ENCODE results near the gene SPTSSB. TPM values are rescaled to one million over a fixed set of nuclear protein-coding genes. Genes with fewer than 3 reads are reported as not detected.
A peak's percentile ranks its signal among the peaks of the same experiment; 100 is the strongest.

SPTSSB gene
- total and polyA plus RNA-seq, 2 experiments from 2014 or later = not detected

DNA sequence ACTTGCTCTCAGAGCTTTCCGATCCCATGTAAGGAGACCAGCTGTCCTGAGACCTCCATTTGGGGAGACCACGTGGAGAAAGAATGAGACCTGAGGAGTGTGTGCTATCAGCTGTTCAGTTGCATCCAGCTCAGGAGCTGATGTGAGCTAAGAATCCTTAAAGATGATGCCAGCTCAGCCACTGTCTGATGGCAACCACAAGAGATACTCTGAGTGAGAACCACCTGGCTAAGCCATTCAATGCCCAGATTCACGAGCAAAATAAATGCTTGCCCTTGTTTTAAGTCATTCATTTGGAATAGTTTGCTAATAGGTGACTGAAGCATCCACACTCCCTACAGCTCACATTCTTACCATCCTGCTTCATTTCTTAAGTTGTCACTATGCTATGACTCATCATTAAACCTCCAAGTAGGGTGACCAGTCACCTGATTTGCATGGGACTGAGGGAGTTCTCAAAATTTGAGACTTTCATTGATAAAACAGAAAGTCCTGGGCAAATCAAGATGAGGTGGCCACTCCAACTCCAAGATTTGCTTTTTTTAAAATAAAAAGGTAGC is 56.4 kb downstream of the SPTSSB start:
- Histone ChIP-seq H3K36me3 (ENCODE audit: low read depth) (no peaks in the 10 kb centered on the region), H3F3A (ENCODE audit: insufficient read depth) (no peaks in the 10 kb centered on the region), H3K27ac (no peak overlapping the region), H3K4me3 (no peak overlapping the region), H3K9me2 (ENCODE audit: insufficient read depth) (no peaks in the 10 kb centered on the region), H2AFZ (no peak overlapping the region), H3K9ac (no peak overlapping the region), H4K20me1 (ENCODE audit: insufficient read depth) (no peaks in the 10 kb centered on the region), H3K79me2 (ENCODE audit: insufficient read depth) (no peaks in the 10 kb centered on the region), H3K27me3 (replicated peaks; ENCODE audit: insufficient read depth) (no peaks in the 10 kb centered on the region; the same call in 1 of the 2 replicates), H3K4me1 (ENCODE audit: insufficient read depth) (no peaks in the 10 kb centered on the region), H3K9me3 (ENCODE audit: low read depth) (no peaks in the 10 kb centered on the region), H3K4me2 (ENCODE audit: unreplicated experiment) (no peak overlapping the region)
- in situ Hi-C loops (cut with MboI) = no loop called here
- 55 to 70% methylated on average over 3 of the region's 3 CpGs for WGBS, 2 experiments (ENCODE audit: low coverage in 1 of 2, low lambda C conversion rate in 2 of 2, missing lambda C conversion rate in 2 of 2)
- TF ChIP-seq EZH2 (IDR thresholded peaks at IDR 0.05; ENCODE audit: insufficient read depth, poor library complexity, severe bottlenecking) (no peak), EZH2phosphoT487 (IDR thresholded peaks at IDR 0.05; ENCODE audit: insufficient read depth, low read depth) (no peak)
- peak; percentile 6 for DNase-seq

- H3K27me3 ChIP-seq (replicated peaks; ENCODE audit: insufficient read depth) = no peaks in the 10 kb centered on the region; the same call in 1 of the 2 replicates
- DNase-seq = no peak
- no peak overlapping the region for H3K27ac ChIP-seq
- in situ Hi-C loops (cut with MboI) = no loop called here
- no peaks in the 10 kb centered on the region for H3F3A ChIP-seq (ENCODE audit: insufficient read depth)
- H3K9ac ChIP-seq = no peak overlapping the region
- H3K4me2 ChIP-seq (ENCODE audit: unreplicated experiment) = no peak overlapping the region
- no peaks in the 10 kb centered on the region for H3K9me2 ChIP-seq (ENCODE audit: insufficient read depth)
- TF ChIP-seq EZH2phosphoT487 (IDR thresholded peaks at IDR 0.05; ENCODE audit: insufficient read depth, low read depth) = no peak
- TF ChIP-seq EZH2 (IDR thresholded peaks at IDR 0.05; ENCODE audit: insufficient read depth, poor library complexity, severe bottlenecking) = no peak
- no peaks in the 10 kb centered on the region for H3K4me1 ChIP-seq (ENCODE audit: insufficient read depth)
- H3K79me2 ChIP-seq (ENCODE audit: insufficient read depth) = no peaks in the 10 kb centered on the region
- no peaks in the 10 kb centered on the region for H4K20me1 ChIP-seq (ENCODE audit: insufficient read depth)
- no peaks in the 10 kb centered on the region for H3K9me3 ChIP-seq (ENCODE audit: low read depth)
- H3K4me3 ChIP-seq = no peak overlapping the region
- 54 to 57% methylated on average over 5 of the region's 5 CpGs for WGBS, 2 experiments (ENCODE audit: low coverage in 1 of 2, low lambda C conversion rate in 2 of 2, missing lambda C conversion rate in 2 of 2)
- H2AFZ ChIP-seq = no peak overlapping the region
- no peaks in the 10 kb centered on the region for H3K36me3 ChIP-seq (ENCODE audit: low read depth)
Observed at GRCh38 chr3:161310649-161311423, 60.5 kb downstream of the SPTSSB start.

DNA sequence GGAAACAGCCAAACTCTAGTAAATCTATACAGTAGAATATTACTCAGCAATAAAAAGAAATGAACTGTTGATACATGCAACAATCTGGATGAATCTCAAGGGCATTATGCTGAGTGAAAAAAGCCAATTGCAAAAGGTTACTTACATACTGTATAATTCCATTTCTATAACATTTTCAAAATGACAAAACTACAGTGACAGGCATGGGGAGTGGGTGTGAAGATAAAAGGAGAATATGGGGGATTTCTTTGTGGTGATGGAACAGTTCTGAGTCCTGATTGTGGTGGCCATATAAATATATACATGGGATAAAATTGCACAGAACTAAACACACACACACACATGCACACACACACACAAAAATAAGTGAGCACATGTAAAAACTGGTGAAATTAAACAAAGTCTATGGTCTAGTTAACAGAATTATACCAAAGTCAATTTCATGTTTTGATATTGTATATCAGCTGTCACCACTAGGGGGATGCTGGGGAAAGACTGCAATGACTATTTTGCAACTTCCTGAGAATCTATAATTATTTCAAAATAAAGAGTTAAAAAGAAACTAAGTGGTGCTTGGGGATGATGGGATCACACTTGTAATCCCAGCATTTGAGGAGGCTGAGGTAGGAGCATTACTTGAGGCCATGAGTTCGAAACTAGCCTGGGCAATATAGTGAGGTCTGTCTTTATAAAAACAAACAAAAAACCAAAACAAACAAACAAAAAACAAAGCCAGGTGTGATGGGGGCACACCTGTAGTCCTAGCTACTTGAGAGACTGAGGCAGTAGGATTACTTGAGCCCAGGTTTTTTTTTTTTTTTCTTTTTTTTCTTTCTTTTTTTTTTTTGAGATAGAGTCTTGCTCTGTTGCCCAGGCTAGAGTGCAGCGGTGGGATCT is 66.0 kb downstream of the SPTSSB start:
- in situ Hi-C loops (cut with MboI) = no loop called here
- H4K20me1 ChIP-seq (ENCODE audit: insufficient read depth) = no peaks in the 10 kb centered on the region

DNA sequence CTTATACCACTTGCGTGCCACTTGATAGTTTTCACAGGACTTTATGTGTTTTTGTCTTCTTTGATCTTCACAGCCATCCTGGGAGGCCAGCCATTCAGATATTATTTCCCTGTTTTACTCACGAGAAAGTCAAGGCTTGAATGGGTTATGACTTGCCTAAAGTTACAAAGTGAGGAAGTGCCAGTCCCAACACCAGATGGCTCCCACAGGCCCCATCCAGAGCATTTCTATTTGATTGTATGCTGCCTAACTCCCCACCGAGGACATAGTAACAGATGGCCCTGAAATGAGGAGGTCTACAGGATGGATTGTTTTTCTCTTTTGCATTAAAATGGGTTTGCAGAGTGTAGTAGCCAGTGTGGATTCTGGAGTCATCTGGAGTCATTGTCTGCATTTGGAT is 74.5 kb downstream of the SPTSSB start:
- H3K27ac ChIP-seq = no peak overlapping the region
- no peak for DNase-seq
- no peaks in the 10 kb centered on the region for H3K79me2 ChIP-seq (ENCODE audit: insufficient read depth)
- no peaks in the 10 kb centered on the region for H3K36me3 ChIP-seq (ENCODE audit: low read depth)
- H3K4me1 ChIP-seq (ENCODE audit: insufficient read depth) = no peaks in the 10 kb centered on the region
- no peak overlapping the region for H2AFZ ChIP-seq
- H3K27me3 ChIP-seq (replicated peaks; ENCODE audit: insufficient read depth) = no peaks in the 10 kb centered on the region
- 68 to 81% methylated on average over 3 of the region's 3 CpGs for WGBS, 2 experiments (ENCODE audit: low coverage in 1 of 2, low lambda C conversion rate in 2 of 2, missing lambda C conversion rate in 2 of 2)
- H3F3A ChIP-seq (ENCODE audit: insufficient read depth) = no peaks in the 10 kb centered on the region
- H3K4me3 ChIP-seq = no peak overlapping the region
- no peaks in the 10 kb centered on the region for H3K9me3 ChIP-seq (ENCODE audit: low read depth)
- in situ Hi-C loops (cut with MboI) = no loop called here
- no peaks in the 10 kb centered on the region for H3K9me2 ChIP-seq (ENCODE audit: insufficient read depth)
- no peaks in the 10 kb centered on the region for H4K20me1 ChIP-seq (ENCODE audit: insufficient read depth)
- no peak overlapping the region for H3K9ac ChIP-seq
- no peak overlapping the region for H3K4me2 ChIP-seq (ENCODE audit: unreplicated experiment)
- no peak for TF ChIP-seq EZH2phosphoT487 (IDR thresholded peaks at IDR 0.05; ENCODE audit: insufficient read depth, low read depth)
- TF ChIP-seq EZH2 (IDR thresholded peaks at IDR 0.05; ENCODE audit: insufficient read depth, poor library complexity, severe bottlenecking) = no peak

More for the DNA sequence above, 66.0 kb downstream of the SPTSSB start:
- no peaks in the 10 kb centered on the region for H3K27me3 ChIP-seq (replicated peaks; ENCODE audit: insufficient read depth)
- no peak overlapping the region for H3K27ac ChIP-seq
- H2AFZ ChIP-seq = no peak overlapping the region
- H3K9me2 ChIP-seq (ENCODE audit: insufficient read depth) = no peaks in the 10 kb centered on the region
- H3K4me3 ChIP-seq = no peak overlapping the region
- no peak overlapping the region for H3K4me2 ChIP-seq (ENCODE audit: unreplicated experiment)
- TF ChIP-seq EZH2 (IDR thresholded peaks at IDR 0.05; ENCODE audit: insufficient read depth, poor library complexity, severe bottlenecking) (no peak), EZH2phosphoT487 (IDR thresholded peaks at IDR 0.05; ENCODE audit: insufficient read depth, low read depth) (no peak)
- no peaks in the 10 kb centered on the region for H3K79me2 ChIP-seq (ENCODE audit: insufficient read depth)
- H3K4me1 ChIP-seq (ENCODE audit: insufficient read depth) = no peaks in the 10 kb centered on the region
- peak; percentile 56 for DNase-seq
- H3K9me3 ChIP-seq (ENCODE audit: low read depth) = no peaks in the 10 kb centered on the region
- no peaks in the 10 kb centered on the region for H3K36me3 ChIP-seq (ENCODE audit: low read depth)
- no peak overlapping the region for H3K9ac ChIP-seq
- WGBS, 2 experiments (ENCODE audit: low coverage in 1 of 2, low lambda C conversion rate in 2 of 2, missing lambda C conversion rate in 2 of 2) = 60 to 73% methylated on average over 2 of the region's 2 CpGs
- no peaks in the 10 kb centered on the region for H3F3A ChIP-seq (ENCODE audit: insufficient read depth)

Measured in GM23248 (cell line).